CD14-positive monocyte (primary cell): Measurements from ENCODE around the gene GRK1. TPM values are rescaled to one million over a fixed set of nuclear protein-coding genes. Genes with fewer than 3 reads are reported as not detected.
A peak's percentile ranks its signal among the peaks of the same experiment; 100 is the strongest.

ENCODE experiments used
- DNase-seq, 3 donors: peaks; one replicate each; pipeline ENCODE4 v3.0.0-alpha.2; 2011 to 2022
- H2AFZ ChIP-seq: 2 replicates; pipeline ENCODE4 v1.6.0; 2012; ENCODE audit warnings: mild to moderate bottlenecking, low read depth, low read length, inconsistent platforms; ENCODE audit not compliant: insufficient read depth, poor library complexity, severe bottlenecking
- H3K27ac ChIP-seq, 2 donors: 1 replicate in 1 of 2; 2 replicates in 1 of 2; pipeline ENCODE4 v1.5.1; 2012 to 2013; ENCODE audit warnings: low read length in 2 of 2, control low read depth in 1 of 2, inconsistent platforms in 1 of 2, low read depth in 1 of 2, mild to moderate bottlenecking in 1 of 2
- H3K27me3 ChIP-seq, 2 donors: one replicate each; pipeline versions ENCODE4 v1.6.0 to v1.6.1; 2011 to 2013; ENCODE audit warnings: low read length in 2 of 2; ENCODE audit not compliant: control insufficient read depth in 2 of 2, insufficient read depth in 2 of 2
- H3K36me3 ChIP-seq, 2 donors: replicated peaks in 1 of 2; 1 replicate in 1 of 2; 2 replicates in 1 of 2; pipeline versions ENCODE4 v1.5.1 to v1.6.1; 2012 to 2013; ENCODE audit warnings: low read length in 2 of 2, control low read depth in 1 of 2, inconsistent platforms in 1 of 2, mild to moderate bottlenecking in 1 of 2; ENCODE audit not compliant: insufficient read depth in 2 of 2, control insufficient read depth in 1 of 2
- H3K4me1 ChIP-seq, 2 donors: 1 replicate in 1 of 2; 2 replicates in 1 of 2; pipeline versions ENCODE4 v1.5.1 to v1.6.1; 2012 to 2013; ENCODE audit warnings: low read length in 2 of 2, control low read depth in 1 of 2, inconsistent platforms in 1 of 2, mild to moderate bottlenecking in 1 of 2, moderate library complexity in 1 of 2; ENCODE audit not compliant: insufficient read depth in 2 of 2, control insufficient read depth in 1 of 2
- H3K4me2 ChIP-seq: replicated peaks from 2 replicates; pipeline ENCODE3; 2012; ENCODE audit warnings: low read length, moderate library complexity, mild to moderate bottlenecking; ENCODE audit not compliant: poor library complexity, severe bottlenecking; ENCODE audit errors: extremely low read depth
- H3K4me3 ChIP-seq, 3 experiments: fragments of 200-600 bp in 1 of 3; sonication (generic) in 1 of 3; replicated peaks in 1 of 3; 1 replicate in 2 of 3; 2 replicates in 1 of 3; pipeline ENCODE4 v1.5.1; 2011 to 2013; ENCODE audit warnings: low read length in 3 of 3, mild to moderate bottlenecking in 3 of 3, control low read depth in 2 of 3, low read depth in 2 of 3, inconsistent platforms in 1 of 3, moderate library complexity in 1 of 3
- H3K79me2 ChIP-seq: 2 replicates; pipeline ENCODE4 v1.6.0; 2012; ENCODE audit warnings: mild to moderate bottlenecking, control low read depth, inconsistent platforms, low read length, moderate library complexity; ENCODE audit not compliant: insufficient read depth
- H3K9ac ChIP-seq: 2 replicates; pipeline ENCODE4 v1.6.0; 2017; ENCODE audit warnings: low read length, mild to moderate bottlenecking; ENCODE audit not compliant: insufficient read depth, poor library complexity, severe bottlenecking
- H3K9me3 ChIP-seq, 2 donors: replicated peaks in 1 of 2; 1 replicate in 1 of 2; 2 replicates in 1 of 2; pipeline versions ENCODE4 v1.5.1 to v1.6.1; 2012 to 2013; ENCODE audit warnings: low read length in 2 of 2, control low read depth in 1 of 2; ENCODE audit not compliant: control insufficient read depth in 1 of 2, insufficient read depth in 1 of 2
- H4K20me1 ChIP-seq: 2 replicates; pipeline ENCODE4 v1.6.0; 2012; ENCODE audit warnings: mild to moderate bottlenecking, low read length, control low read depth, moderate library complexity; ENCODE audit not compliant: insufficient read depth
- H3K27ac Mint-ChIP-seq, 7 donors: one replicate each; pipeline ENCODE4 v1.8.0; 2020; ENCODE audit warnings: mild to moderate bottlenecking in 7 of 7, mixed read lengths in 7 of 7, moderate library complexity in 6 of 7, inconsistent platforms in 2 of 7
- H3K27me3 Mint-ChIP-seq, 3 donors: one replicate each; pipeline ENCODE4 v1.8.0; 2021 to 2022; ENCODE audit warnings: low read depth in 3 of 3, mild to moderate bottlenecking in 3 of 3, mixed read lengths in 3 of 3, moderate library complexity in 3 of 3, inconsistent platforms in 1 of 3
- H3K36me3 Mint-ChIP-seq, 2 donors: one replicate each; pipeline ENCODE4 v1.8.0; 2020; ENCODE audit warnings: mixed read lengths in 2 of 2, inconsistent platforms in 1 of 2, mild to moderate bottlenecking in 1 of 2
- H3K4me1 Mint-ChIP-seq: one replicate; pipeline ENCODE4 v1.8.0; 2020; ENCODE audit warnings: mild to moderate bottlenecking, mixed read lengths
- H3K4me3 Mint-ChIP-seq, 2 donors: one replicate each; pipeline ENCODE4 v1.8.0; 2020; ENCODE audit warnings: mild to moderate bottlenecking in 2 of 2, mixed read lengths in 2 of 2, moderate library complexity in 1 of 2
- H3K9me3 Mint-ChIP-seq, 7 donors: one replicate each; pipeline ENCODE4 v1.8.0; 2020 to 2022; ENCODE audit warnings: mixed read lengths in 7 of 7, mild to moderate bottlenecking in 6 of 7, moderate library complexity in 6 of 7, inconsistent platforms in 2 of 7
- CTCF ChIP-seq: fragments of 200-600 bp; IDR thresholded peaks from one replicate; pipeline ENCODE4 v1.8.0; 2022; ENCODE audit warnings: antibody characterized with exemption, mild to moderate bottlenecking
- WGBS: methylation state at CpG from one replicate; pipeline ENCODE4 v1.1.5; 2013; ENCODE audit warnings: missing lambda C conversion rate; ENCODE audit not compliant: insufficient coverage; 5-methylcytosine and 5-hydroxymethylcytosine counted together
- intact Hi-C, 2 donors: fragments of 100-400 bp; cut with micrococcal nuclease; formaldehyde crosslinking; loops; one replicate each; pipeline versions ENCODE4 v1.15.0 to v1.15.1; 2023
- polyA plus RNA-seq, 3 donors: library from polyadenylated mRNA; depleted of rRNA in 1 of 3; unstranded in 2 of 3; stranded (reverse) in 1 of 3; fragments of 300-500 nt in 2 of 3; fragments of >200 nt in 1 of 3; fragmentation: Illumina TruSeq in 2 of 3; gene quantifications; 1 replicate in 2 of 3; 2 replicates in 1 of 3; pipeline ENCODE4 v1.2.3, GENCODE V29; 2012 to 2021

Gene GRK1
- polyA plus RNA-seq, 3 donors, result not detected

- no peaks in the 10 kb centered on the region for H3K79me2 ChIP-seq
- intact Hi-C loops, result no loop called here
- peaks cover 30% of the 10 kb centered on the region for H3K4me1 Mint-ChIP-seq
- H3K36me3 ChIP-seq, result no peaks in the 10 kb centered on the region
- peak overlapping the region; percentile 43 to 74 for H3K4me3 Mint-ChIP-seq
- no peaks in the 10 kb centered on the region for H3K36me3 Mint-ChIP-seq
- H3K9me3 Mint-ChIP-seq, result peaks cover 0 to 2% (median 0%) of the 10 kb centered on the region in 7 donors
- TF ChIP-seq CTCF, result peak; percentile 24
- peak overlapping the region; percentile 54 for H3K4me2 ChIP-seq
- DNase-seq, result peak; percentile 60 to 66 (median 64)
- peaks cover 23 to 28% of the 10 kb centered on the region in 2 donors for H3K4me1 ChIP-seq
- H3K27ac Mint-ChIP-seq, result peak overlapping the region in 1 of 7 donors; percentile 21
- H3K27ac ChIP-seq, result no peak overlapping the region
- no peaks in the 10 kb centered on the region for H4K20me1 ChIP-seq
- H3K27me3 Mint-ChIP-seq, result peaks cover 34 to 63% (median 49%) of the 10 kb centered on the region in 3 donors
- H3K9ac ChIP-seq, result no peak overlapping the region
- peak overlapping the region; percentile 70 for H2AFZ ChIP-seq
- 8% methylated on average over 14 of the region's 15 CpGs for WGBS
- peak overlapping the region in 1 of 3 experiments; percentile 37 for H3K4me3 ChIP-seq
- no peaks in the 10 kb centered on the region for H3K9me3 ChIP-seq
- peaks cover 0 to 16% of the 10 kb centered on the region in 2 donors for H3K27me3 ChIP-seq
Observed at GRCh38 chr13:113742000-113742441, 75.0 kb downstream of the GRK1 start.

GRCh38 chr13:113742445-113743120 lies 75.6 kb downstream of the GRK1 start:
- H3K27me3 ChIP-seq, result peaks cover 0 to 14% of the 10 kb centered on the region in 2 donors
- H3K27ac ChIP-seq, result no peak overlapping the region
- H3K27ac Mint-ChIP-seq, result peak overlapping the region in 1 of 7 donors; percentile 24
- peak overlapping the region in 1 of 3 experiments; percentile 37 for H3K4me3 ChIP-seq
- H3K4me2 ChIP-seq, result peak overlapping the region; percentile 54
- DNase-seq, result peak in 1 of 3 donors; percentile 22
- H3K36me3 ChIP-seq, result no peaks in the 10 kb centered on the region
- peak overlapping the region; percentile 70 for H2AFZ ChIP-seq
- H3K27me3 Mint-ChIP-seq, result peaks cover 31 to 60% (median 45%) of the 10 kb centered on the region in 3 donors
- no peaks in the 10 kb centered on the region for H3K79me2 ChIP-seq
- H3K36me3 Mint-ChIP-seq, result no peaks in the 10 kb centered on the region
- H3K4me1 ChIP-seq, result peaks cover 22 to 28% of the 10 kb centered on the region in 2 donors
- intact Hi-C loops, result no loop called here
- WGBS, result 62% methylated on average over 17 of the region's 21 CpGs
- no peak overlapping the region for H3K4me3 Mint-ChIP-seq
- TF ChIP-seq CTCF, result no peak
- no peak overlapping the region for H3K9ac ChIP-seq
- H3K9me3 ChIP-seq, result no peaks in the 10 kb centered on the region
- H4K20me1 ChIP-seq, result no peaks in the 10 kb centered on the region
- peaks cover 27% of the 10 kb centered on the region for H3K4me1 Mint-ChIP-seq
- no peaks in the 10 kb centered on the region for H3K9me3 Mint-ChIP-seq
